NCI-H510A (cell line): ENCODE results near the gene EFNB1.

Experiments
- DNase-seq: peaks from one replicate; lab custom pipeline; 2025; lab: John Stamatoyannopoulos, UW

Gene EFNB1

GRCh38 chrX:68889249-68889648 is 60.4 kb downstream of the EFNB1 start:
- DNase-seq, result no peak
